ENCODE data around the gene TRIO. TPM values are rescaled to one million over a fixed set of nuclear protein-coding genes. Genes with fewer than 3 reads are reported as not detected.

Gene TRIO
- total and polyA plus RNA-seq, 2 of the 8 experiments (the other 6 are each of a cell fraction or from before 2014, with no cell fraction given), result 35.1 to 69.1 TPM

- peaks cover 4 to 7% of the 10 kb centered on the region in 2 experiments; a peak in 2 of 4 replicates for H3K9me3 ChIP-seq (ENCODE audit: insufficient read depth in 2 of 2, low read depth in 1 of 2, low read length in 1 of 2)
- FAIRE-seq, result no peak
- H3K4me1 ChIP-seq (replicated peaks in 1 of 4; ENCODE audit: control insufficient read depth in 3 of 4, insufficient read depth in 4 of 4, low read length in 3 of 4), result peaks cover 0 to 12% (median 1%) of the 10 kb centered on the region in 4 experiments; a peak in 3 of 7 replicates
- H2BK5ac ChIP-seq (ENCODE audit: low read depth, low read length), result no peak overlapping the region
- 85% methylated on average over 4 of the region's 4 CpGs; no CpG with 5 or more reads in 1 of the 2 experiments for WGBS, 2 experiments (ENCODE audit: extremely low coverage in 1 of 2, insufficient coverage in 1 of 2, insufficient read length in 1 of 2, insufficient replicate concordance in 2 of 2, low coverage in 1 of 2, low lambda C conversion rate in 2 of 2, missing lambda C conversion rate in 1 of 2)
- H3K36me3 ChIP-seq (ENCODE audit: control insufficient read depth in 2 of 4, insufficient read depth in 4 of 4, low read length in 3 of 4), result peaks cover 0 to 12% (median 6%) of the 10 kb centered on the region in 4 experiments; a peak in 5 of 8 replicates
- POLR2A ChIA-PET (ENCODE audit: partially characterized antibody), result interaction anchor here (1.3 to 1.4 kb wide), 2 partner anchors 14 to 287 kb away, joined by 3 read pairs; no protein-coding TSS in a partner anchor
- H2BK12ac ChIP-seq (ENCODE audit: low read depth, low read length), result no peak overlapping the region
- no peak overlapping the region for H3K4ac ChIP-seq (replicated peaks; ENCODE audit: insufficient read length, low read depth, low read length)
- no peak overlapping the region for H2BK20ac ChIP-seq (ENCODE audit: low read length)
- no peak overlapping the region for H3K23ac ChIP-seq (ENCODE audit: insufficient read length)
- H3K18ac ChIP-seq (ENCODE audit: extremely low read depth, low read length), result no peak overlapping the region
- no peak overlapping the region for H4K5ac ChIP-seq (ENCODE audit: insufficient read length, low read depth, low read length)
- H4K20me1 ChIP-seq (replicated peaks in 1 of 2; ENCODE audit: control insufficient read depth in 1 of 2, insufficient read depth in 2 of 2, low read length in 2 of 2), result peaks cover 0 to 6% of the 10 kb centered on the region in 2 experiments
- H3K27me3 ChIP-seq (replicated peaks in 1 of 4; ENCODE audit: control insufficient read depth in 3 of 4, extremely low read depth in 1 of 4, insufficient read depth in 3 of 4, low read length in 3 of 4), result no peaks in the 10 kb centered on the region
- CTCF ChIA-PET (ENCODE audit: partially characterized antibody), result interaction anchor here (0.5 to 10.5 kb wide), 11 partner anchors 8 to 319 kb away, joined by 3 to 155 read pairs (median 3); no protein-coding TSS in a partner anchor
- no peak overlapping the region for H3K9ac ChIP-seq (replicated peaks in 1 of 4; ENCODE audit: extremely low read depth in 1 of 4, low read depth in 3 of 4, low read length in 3 of 4)
- no peak for DNase-seq (ENCODE audit: low read depth in 1 of 2, low spot score in 2 of 2)
- H2BK15ac ChIP-seq (ENCODE audit: low read length), result no peak overlapping the region
- H3K79me1 ChIP-seq (ENCODE audit: low read depth, low read length), result no peaks in the 10 kb centered on the region; the same call in 1 of the 2 replicates
- TF ChIP-seq CTBP2 (IDR thresholded peaks at IDR 0.05; ENCODE audit: borderline replicate concordance, insufficient read depth, insufficient read length, low read length), result no peak
- no peak for TF ChIP-seq JUN (IDR thresholded peaks at IDR 0.05; ENCODE audit: low read depth, low read length)
- no peak for TF ChIP-seq CBX5 (IDR thresholded peaks at IDR 0.05; ENCODE audit: low read depth, low read length)
- TF ChIP-seq SRF (IDR thresholded peaks at IDR 0.05; ENCODE audit: low read depth, low read length), result no peak
- no peak for TF ChIP-seq NANOG (IDR thresholded peaks at IDR 0.05; ENCODE audit: insufficient read depth, low read depth, low read length, poor library complexity, severe bottlenecking)
- TF ChIP-seq SP2 (IDR thresholded peaks at IDR 0.05; ENCODE audit: low read length), result no peak
- no peak for TF ChIP-seq POU5F1 (IDR thresholded peaks at IDR 0.05; ENCODE audit: low read depth, low read length)
- no peak for TF ChIP-seq HDAC2 (IDR thresholded peaks at IDR 0.05; ENCODE audit: borderline replicate concordance in 1 of 2, low read depth in 2 of 2, low read length in 2 of 2)
- no peak for TF ChIP-seq SP4 (IDR thresholded peaks at IDR 0.05; ENCODE audit: low read length)
- TF ChIP-seq SIRT6 (IDR thresholded peaks at IDR 0.05; ENCODE audit: low read length), result no peak
- H2AK5ac ChIP-seq (ENCODE audit: low read depth, low read length), result no peak overlapping the region
- H3K14ac ChIP-seq (ENCODE audit: insufficient read length), result no peak overlapping the region
- H3K4me2 ChIP-seq (ENCODE audit: insufficient read depth in 1 of 2, low read depth in 2 of 2, low read length in 2 of 2), result no peak overlapping the region
- H2AFZ ChIP-seq (ENCODE audit: low read length), result no peak overlapping the region
- H4K8ac ChIP-seq (ENCODE audit: extremely low read depth, insufficient read depth, low read length), result no peak overlapping the region
- no peak overlapping the region for H2BK120ac ChIP-seq (replicated peaks; ENCODE audit: low read depth, low read length)
- H4K91ac ChIP-seq (replicated peaks; ENCODE audit: insufficient read length, low read length), result no peak overlapping the region
- H3K56ac ChIP-seq (replicated peaks; ENCODE audit: insufficient read length, low read depth, low read length), result no peak overlapping the region
- H3K23me2 ChIP-seq (ENCODE audit: low read depth, low read length), result no peaks in the 10 kb centered on the region
- no peak overlapping the region for H3K4me3 ChIP-seq (ENCODE audit: extremely low read depth in 1 of 4, insufficient read depth in 2 of 4, low read depth in 3 of 4, low read length in 4 of 4)
- no peaks in the 10 kb centered on the region for H3K79me2 ChIP-seq (ENCODE audit: control insufficient read depth in 1 of 2, insufficient read depth in 2 of 2, low read length in 2 of 2)
- H3K27ac ChIP-seq (ENCODE audit: low read depth, low read length), result no peak overlapping the region
Observed at GRCh38 chr5:14322437-14323187, 179.5 kb downstream of the TRIO start.
